LNCAP (cell line): Measurements from ENCODE around the gene CABP1.

ENCODE experiments used
- CTCF ChIP-seq: fragments of 450-650 bp; IDR thresholded peaks from 2 replicates; pipeline ENCODE4 v1.5.1; 2017; ENCODE audit warnings: mild to moderate bottlenecking

Gene CABP1

GRCh38 chr12:120599672-120600552, 40.5 kb upstream of the CABP1 start:
- TF ChIP-seq CTCF, result no peak

- TF ChIP-seq CTCF, result no peak
Observed at GRCh38 chr12:120610560-120610959, 29.9 kb upstream of the CABP1 start.

GRCh38 chr12:120614848-120615247, 25.6 kb upstream of the CABP1 start:
- no peak for TF ChIP-seq CTCF

GRCh38 chr12:120618954-120619615, 21.3 kb upstream of the CABP1 start:
- no peak for TF ChIP-seq CTCF

- TF ChIP-seq CTCF, result no peak
Observed at GRCh38 chr12:120620624-120621023, 19.8 kb upstream of the CABP1 start.

GRCh38 chr12:120625557-120626419, 14.6 kb upstream of the CABP1 start:
- TF ChIP-seq CTCF, result no peak

GRCh38 chr12:120628919-120629318, 11.5 kb upstream of the CABP1 start:
- no peak for TF ChIP-seq CTCF
